Endodermal cell (in vitro differentiated cells): ENCODE data around the gene CDC27. TPM values are rescaled to one million over a fixed set of nuclear protein-coding genes. Genes with fewer than 3 reads are reported as not detected.
"Not testable (repeated sequence)": the region's sequence is repeated elsewhere in the genome, so short reads cannot be mapped to it uniquely, and the experiment has no call there.

Experiments
- DNase-seq: peaks from one replicate; pipeline ENCODE4 v3.0.0-alpha.2; 2017
- H3K27ac ChIP-seq: 2 replicates; pipeline ENCODE4 v1.5.1; 2013; ENCODE audit warnings: mild to moderate bottlenecking, low read depth, low read length, moderate library complexity
- H3K27me3 ChIP-seq: 2 replicates; pipeline ENCODE4 v1.6.1; 2013; ENCODE audit warnings: mild to moderate bottlenecking, low read length, moderate library complexity; ENCODE audit not compliant: insufficient read depth, control insufficient read depth, poor library complexity, severe bottlenecking
- H3K36me3 ChIP-seq: 2 replicates; pipeline ENCODE4 v1.7.0; 2013; ENCODE audit warnings: mild to moderate bottlenecking, low read length, moderate library complexity; ENCODE audit not compliant: control insufficient read depth, insufficient read depth
- H3K4me1 ChIP-seq: one replicate; pipeline ENCODE4 v1.7.0; 2013; ENCODE audit warnings: low read length; ENCODE audit not compliant: control insufficient read depth, insufficient read depth
- H3K4me3 ChIP-seq: 2 replicates; pipeline ENCODE4 v1.5.1; 2013; ENCODE audit warnings: mild to moderate bottlenecking, low read length, moderate library complexity
- H3K9ac ChIP-seq: 2 replicates; pipeline ENCODE4 v1.6.1; 2013; ENCODE audit warnings: mild to moderate bottlenecking, low read length, moderate library complexity; ENCODE audit not compliant: poor library complexity, severe bottlenecking; ENCODE audit errors: extremely low read depth
- H3K9me3 ChIP-seq: 2 replicates; pipeline ENCODE4 v1.6.1; 2013; ENCODE audit warnings: mild to moderate bottlenecking, low read length, moderate library complexity; ENCODE audit not compliant: control insufficient read depth
- H3K27ac Mint-ChIP-seq: 2 replicates; pipeline ENCODE4 v1.8.0; 2020; ENCODE audit warnings: mixed read lengths
- H3K27me3 Mint-ChIP-seq: 2 replicates; pipeline ENCODE4 v1.8.0; 2021; ENCODE audit warnings: mild to moderate bottlenecking, mixed read lengths; ENCODE audit not compliant: insufficient read depth
- H3K36me3 Mint-ChIP-seq: 2 replicates; pipeline ENCODE4 v1.8.0; 2020; ENCODE audit warnings: low read depth, mixed read lengths
- H3K4me1 Mint-ChIP-seq: 2 replicates; pipeline ENCODE4 v1.8.0; 2020; ENCODE audit warnings: mixed read lengths
- H3K4me3 Mint-ChIP-seq: 2 replicates; pipeline ENCODE4 v1.8.0; 2020; ENCODE audit warnings: mild to moderate bottlenecking, moderate library complexity, mixed read lengths
- H3K9me3 Mint-ChIP-seq: 2 replicates; pipeline ENCODE4 v1.8.0; 2020; ENCODE audit warnings: mild to moderate bottlenecking, mixed read lengths
- CTCF ChIP-seq: fragments of 200-600 bp; sonication (generic); conservative IDR thresholded peaks from 2 replicates; pipeline ENCODE4 v1.5.0; 2021; ENCODE audit warnings: antibody characterized with exemption, mild to moderate bottlenecking
- WGBS, 2 experiments: methylation state at CpG; one replicate each; pipeline versions ENCODE4 v1.1.5 to v1.1.7; 2013; ENCODE audit warnings: missing lambda C conversion rate in 2 of 2, mixed read lengths in 1 of 2; ENCODE audit not compliant: insufficient coverage in 1 of 2, insufficient read length in 1 of 2; 5-methylcytosine and 5-hydroxymethylcytosine counted together
- total RNA-seq, 2 donors: library from RNA; stranded (reverse); fragmentation: NEBNext Ultra II Directional in 1 of 2; extraction: Animal tissue kit (Norgen Biotek cat#: 25700) in 1 of 2; gene quantifications; 2 replicates in 1 of 2; 3 replicates in 1 of 2; pipeline ENCODE4 v1.2.1, GENCODE V29; 2021

Gene CDC27
- total RNA-seq, 2 donors from 2014 or later = 72.1 to 108 TPM

- Histone ChIP-seq H3K4me3 (no peak overlapping the region), H3K27ac (no peak overlapping the region), H3K36me3 (peaks cover 90% of the 10 kb centered on the region), H3K4me1 (peaks cover 6% of the 10 kb centered on the region), H3K9me3 (peaks cover 23% of the 10 kb centered on the region), H3K9ac (no peak overlapping the region), H3K27me3 (no peaks in the 10 kb centered on the region)
- no peak overlapping the region for H3K4me3 Mint-ChIP-seq
- H3K9me3 Mint-ChIP-seq = no peaks in the 10 kb centered on the region
- no peak for DNase-seq
- H3K27me3 Mint-ChIP-seq = no peaks in the 10 kb centered on the region
- no peak for TF ChIP-seq CTCF
- no peak overlapping the region for H3K27ac Mint-ChIP-seq
- peaks cover 45% of the 10 kb centered on the region for H3K36me3 Mint-ChIP-seq
- WGBS, 2 experiments = 88% methylated on average over 1 of the region's 2 CpGs; no CpG with 5 or more reads in 1 of the 2 experiments
- peaks cover 11% of the 10 kb centered on the region for H3K4me1 Mint-ChIP-seq
Measured at GRCh38 chr17:47172696-47173565, 16.2 kb downstream of the CDC27 start.

GRCh38 chr17:47170710-47171109 is 18.4 kb downstream of the CDC27 start:
- no peak overlapping the region for H3K9ac ChIP-seq
- Mint-ChIP-seq H3K4me3 (no peak overlapping the region), H3K4me1 (peaks cover 18% of the 10 kb centered on the region), H3K27ac (no peak overlapping the region), H3K27me3 (no peaks in the 10 kb centered on the region), H3K9me3 (no peaks in the 10 kb centered on the region), H3K36me3 (peaks cover 49% of the 10 kb centered on the region)
- 93 to 100% methylated on average over 4 of the region's 4 CpGs for WGBS, 2 experiments
- no peak for DNase-seq
- no peaks in the 10 kb centered on the region for H3K27me3 ChIP-seq
- peaks cover 10% of the 10 kb centered on the region for H3K4me1 ChIP-seq
- H3K9me3 ChIP-seq = peaks cover 23% of the 10 kb centered on the region
- peaks cover 84% of the 10 kb centered on the region for H3K36me3 ChIP-seq
- H3K4me3 ChIP-seq = no peak overlapping the region
- H3K27ac ChIP-seq = no peak overlapping the region
- no peak for TF ChIP-seq CTCF

- peak; percentile 62 for DNase-seq
- not testable (repeated sequence) for H3K27ac ChIP-seq, H3K4me1 ChIP-seq, H3K27me3 ChIP-seq, H3K9me3 Mint-ChIP-seq, H3K27ac Mint-ChIP-seq, H3K27me3 Mint-ChIP-seq, H3K9ac ChIP-seq, H3K4me3 Mint-ChIP-seq
- WGBS, 2 experiments = 78 to 89% methylated on average over 3 to 4 of the region's 4 CpGs
- Histone ChIP-seq H3K4me3 (peak overlapping the region; percentile 13), H3K36me3 (peaks cover 85% of the 10 kb centered on the region), H3K9me3 (peaks cover 23% of the 10 kb centered on the region)
- peaks cover 53% of the 10 kb centered on the region for H3K36me3 Mint-ChIP-seq
- peaks cover 18% of the 10 kb centered on the region for H3K4me1 Mint-ChIP-seq
Measured at GRCh38 chr17:47168896-47169295, 20.2 kb downstream of the CDC27 start.

- Mint-ChIP-seq H3K4me1 (peaks cover 16% of the 10 kb centered on the region), H3K36me3 (peaks cover 58% of the 10 kb centered on the region)
- not testable (repeated sequence) for H3K4me1 ChIP-seq, H3K27ac Mint-ChIP-seq, H3K27me3 Mint-ChIP-seq, DNase-seq, H3K4me3 ChIP-seq, H3K27me3 ChIP-seq, H3K9ac ChIP-seq, H3K27ac ChIP-seq, H3K9me3 Mint-ChIP-seq, H3K4me3 Mint-ChIP-seq
- peaks cover 23% of the 10 kb centered on the region for H3K9me3 ChIP-seq
- 86 to 96% methylated on average over 4 to 5 of the region's 5 CpGs for WGBS, 2 experiments
- H3K36me3 ChIP-seq = peaks cover 89% of the 10 kb centered on the region
Measured at GRCh38 chr17:47166854-47167253, 22.2 kb downstream of the CDC27 start.
